Measurements from ENCODE around the gene CDKN2C. TPM values are rescaled to one million over a fixed set of nuclear protein-coding genes. Genes with fewer than 3 reads are reported as not detected.

Gene CDKN2C
- total and polyA plus RNA-seq, 11 donors, result 11.2 to 18.8 (median 15.3) TPM

DNA sequence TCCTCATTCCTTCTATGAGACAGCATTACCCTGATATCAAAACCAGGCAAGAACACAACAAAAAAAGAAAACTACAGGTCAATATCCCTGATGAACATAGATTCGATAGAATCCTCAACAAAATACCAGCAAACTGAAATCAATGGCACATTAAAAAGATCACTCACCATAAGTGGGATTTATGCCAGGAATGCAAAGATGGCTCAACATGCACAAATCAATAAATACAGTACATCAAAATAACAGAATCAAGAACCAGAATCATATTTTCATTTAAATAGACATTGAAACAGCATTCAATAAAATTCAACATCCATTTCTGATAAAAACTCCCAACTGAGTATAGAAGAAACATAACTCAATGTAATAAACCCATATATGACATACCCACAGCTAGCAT lies 46.5 kb upstream of the CDKN2C start:
- H3K4me1 ChIP-seq, result no peaks in the 10 kb centered on the region
- H3K27ac ChIP-seq, result no peak overlapping the region
- H3K9me3 ChIP-seq, result peaks cover 0 to 33% (median 0%) of the 10 kb centered on the region in 12 donors
- 95 to 99% (median 96%) methylated on average over 1 of the region's 1 CpG for WGBS, 4 donors
- ATAC-seq (no peak), DNase-seq (no peak)
- TF ChIP-seq CTCF (IDR thresholded peaks at IDR 0.05), result no peak
- no peak for TF ChIP-seq POLR2A (IDR thresholded peaks at IDR 0.05)
- H3K27me3 ChIP-seq, result no peaks in the 10 kb centered on the region
- H3K4me3 ChIP-seq, result no peak overlapping the region
- peaks cover 0 to 3% (median 0%) of the 10 kb centered on the region in 9 donors for H3K36me3 ChIP-seq
- intact Hi-C loops (cut with DNase I), result loop anchor here in 3 of 10 donors (10.0 kb wide), 3 partner anchors 121 to 261 kb away; no protein-coding TSS in a partner anchor

DNA sequence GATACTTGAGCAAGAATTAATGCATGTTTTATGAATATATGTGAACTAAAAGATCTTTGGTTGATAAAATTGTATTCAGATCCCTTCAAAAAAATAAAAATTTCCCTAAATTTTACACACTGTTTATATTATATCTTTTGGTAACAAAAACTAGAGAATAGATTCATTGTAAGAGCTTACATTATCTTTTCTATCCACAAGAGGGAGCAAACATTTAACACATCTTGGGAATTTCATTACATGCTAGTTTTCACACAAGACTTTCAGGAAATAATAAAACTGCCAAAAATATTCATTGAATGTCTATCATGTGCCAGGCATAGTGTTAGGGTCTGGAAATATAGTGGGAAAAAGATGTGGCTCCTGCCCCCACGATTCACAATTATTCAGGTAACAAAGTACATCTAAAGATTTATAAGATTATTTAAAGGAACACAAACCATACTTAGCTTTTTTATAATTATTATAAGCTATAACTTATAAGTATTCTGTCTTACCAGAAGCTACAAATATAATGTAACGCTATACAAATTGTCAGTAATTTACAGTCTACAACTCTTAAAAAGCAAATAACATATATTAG lies 40.6 kb upstream of the CDKN2C start:
- no peaks in the 10 kb centered on the region for H3K27me3 ChIP-seq
- TF ChIP-seq CTCF (IDR thresholded peaks at IDR 0.05) (peak; percentile 39 to 71 (median 53)), POLR2A (IDR thresholded peaks at IDR 0.05) (no peak)
- H3K4me3 ChIP-seq, result no peak overlapping the region
- 46 to 59% (median 53%) methylated on average over 2 of the region's 2 CpGs for WGBS, 4 donors
- no peak overlapping the region for H3K27ac ChIP-seq
- H3K9me3 ChIP-seq, result peaks cover 0 to 5% (median 0%) of the 10 kb centered on the region in 12 donors
- intact Hi-C loops (cut with DNase I), result loop anchor here in 8 of 10 donors (2.0 to 10.0 kb wide), 8 partner anchors 113 to 263 kb away; no protein-coding TSS in a partner anchor
- peaks cover 0 to 14% (median 1%) of the 10 kb centered on the region in 12 donors for H3K4me1 ChIP-seq
- no peak for ATAC-seq
- no peak for DNase-seq
- H3K36me3 ChIP-seq, result peaks cover 0 to 3% (median 0%) of the 10 kb centered on the region in 9 donors

GRCh38 chr1:50930193-50930592 lies 39.9 kb upstream of the CDKN2C start:
- intact Hi-C loops (cut with DNase I), result loop anchor here in 5 of 10 donors (2.0 to 10.0 kb wide), 4 partner anchors 37 to 255 kb away; no protein-coding TSS in a partner anchor

More at GRCh38 chr1:50930193-50930592, 39.9 kb upstream of the CDKN2C start:
- Histone ChIP-seq H3K4me1 (peaks cover 0 to 14% (median 1%) of the 10 kb centered on the region in 12 donors), H3K36me3 (peaks cover 0 to 3% (median 0%) of the 10 kb centered on the region in 9 donors), H3K4me3 (no peak overlapping the region), H3K27me3 (no peaks in the 10 kb centered on the region), H3K27ac (no peak overlapping the region), H3K9me3 (peaks cover 0 to 5% (median 0%) of the 10 kb centered on the region in 12 donors)
- TF ChIP-seq CTCF (IDR thresholded peaks at IDR 0.05), result no peak
- TF ChIP-seq POLR2A (IDR thresholded peaks at IDR 0.05), result no peak
- DNase-seq, result no peak
- ATAC-seq, result no peak

Measured in heart left ventricle (tissue), 16 donors.